Ecto neural progenitor cell (in vitro differentiated cells): ENCODE data around the gene SLC24A1.
"Not testable (repeated sequence)": the region's sequence is repeated elsewhere in the genome, so short reads cannot be mapped to it uniquely, and the experiment has no call there.

Experiments used
- DNase-seq: peaks from one replicate; pipeline ENCODE4 v3.0.0-alpha.2; 2018; ENCODE audit warnings: low spot score

SLC24A1 gene

DNA sequence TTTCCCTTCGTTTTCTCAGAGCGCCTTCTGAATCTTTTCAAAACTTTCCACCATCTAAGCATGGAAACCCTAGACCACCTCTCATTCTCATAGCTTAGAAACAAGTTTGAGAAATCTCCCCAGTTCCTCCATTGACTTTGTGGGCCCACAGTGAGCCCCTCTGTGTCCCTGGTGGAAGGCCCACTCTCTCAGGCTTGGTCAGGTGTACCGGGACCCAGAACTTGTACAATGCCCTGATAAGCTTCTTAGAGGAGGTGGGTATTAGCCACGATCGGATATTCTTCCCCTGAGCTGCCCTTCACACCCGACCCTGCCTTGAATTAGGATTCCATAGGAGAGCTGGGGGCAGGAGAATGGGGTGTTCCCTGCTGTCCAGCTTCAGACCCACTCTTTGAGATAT lies at the start of gene SLC24A1:
TSS of gene SLC24A1 (plus strand) at position 301 of the 400 bp plus-strand sequence. CDS start 2,143 bp downstream, outside the sequence.
- no peak for DNase-seq

DNA sequence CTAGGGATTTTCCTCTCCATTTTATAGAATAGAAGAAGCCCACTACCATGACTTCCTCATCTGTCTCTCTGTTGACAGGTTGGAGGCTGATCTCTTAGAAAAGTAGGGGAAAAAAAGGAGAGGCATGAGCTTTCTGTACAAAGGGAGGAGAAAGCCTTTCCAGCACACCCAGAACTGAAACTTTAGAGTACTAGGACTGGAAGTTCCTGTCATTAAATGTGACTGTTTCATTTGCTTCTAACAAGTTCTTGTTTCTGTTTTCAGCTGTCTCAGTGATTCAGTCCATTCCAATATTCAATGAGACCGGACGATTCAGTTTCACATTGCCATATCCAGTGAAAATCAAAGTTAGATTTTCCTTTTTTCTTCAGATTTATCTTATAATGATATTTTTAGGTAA lies 49.8 kb upstream of the SLC24A1 start:
- no peak for DNase-seq

GRCh38 chr15:65576664-65577063 lies 45.1 kb upstream of the SLC24A1 start:
- no peak for DNase-seq

DNA sequence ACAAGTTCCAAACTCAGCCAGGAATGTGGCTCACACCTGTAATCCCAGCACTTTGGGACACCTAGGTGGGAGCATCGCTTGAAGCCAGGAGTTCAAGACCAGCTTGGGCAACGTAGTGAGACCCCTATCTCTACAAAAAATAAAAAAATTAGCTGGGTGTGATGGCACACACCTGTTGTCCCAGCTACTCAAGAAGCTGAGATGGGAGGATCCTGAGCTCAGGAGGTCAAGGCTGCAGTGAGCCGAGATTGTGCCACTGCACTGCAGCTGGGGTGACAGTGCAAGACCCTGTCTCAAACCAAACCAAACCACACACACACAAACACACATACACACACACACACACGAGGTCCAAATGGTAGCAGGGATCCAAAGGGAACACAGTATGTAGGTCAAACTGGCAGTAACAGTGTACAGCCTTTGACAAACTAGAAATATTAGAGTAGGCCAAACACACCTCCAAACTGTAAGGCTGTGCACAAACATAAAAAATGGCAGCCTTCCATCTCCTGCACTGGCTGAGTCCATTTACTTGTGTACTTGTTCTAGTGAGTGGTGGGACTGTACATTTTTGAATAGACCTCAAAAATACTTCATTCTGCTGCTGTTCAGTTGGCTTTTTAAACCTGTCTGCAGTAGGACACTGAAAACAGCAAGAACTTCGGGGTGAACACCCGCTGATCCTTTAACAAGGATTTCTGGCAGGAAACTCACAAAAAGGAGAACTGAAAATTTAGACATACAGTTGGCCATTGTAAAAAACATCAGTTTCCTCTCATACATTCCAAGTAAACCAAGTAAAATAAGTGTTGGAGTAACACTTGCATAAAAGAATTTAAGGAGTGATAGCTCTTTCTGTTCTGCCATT lies 44.4 kb upstream of the SLC24A1 start:
- DNase-seq, result no peak

DNA sequence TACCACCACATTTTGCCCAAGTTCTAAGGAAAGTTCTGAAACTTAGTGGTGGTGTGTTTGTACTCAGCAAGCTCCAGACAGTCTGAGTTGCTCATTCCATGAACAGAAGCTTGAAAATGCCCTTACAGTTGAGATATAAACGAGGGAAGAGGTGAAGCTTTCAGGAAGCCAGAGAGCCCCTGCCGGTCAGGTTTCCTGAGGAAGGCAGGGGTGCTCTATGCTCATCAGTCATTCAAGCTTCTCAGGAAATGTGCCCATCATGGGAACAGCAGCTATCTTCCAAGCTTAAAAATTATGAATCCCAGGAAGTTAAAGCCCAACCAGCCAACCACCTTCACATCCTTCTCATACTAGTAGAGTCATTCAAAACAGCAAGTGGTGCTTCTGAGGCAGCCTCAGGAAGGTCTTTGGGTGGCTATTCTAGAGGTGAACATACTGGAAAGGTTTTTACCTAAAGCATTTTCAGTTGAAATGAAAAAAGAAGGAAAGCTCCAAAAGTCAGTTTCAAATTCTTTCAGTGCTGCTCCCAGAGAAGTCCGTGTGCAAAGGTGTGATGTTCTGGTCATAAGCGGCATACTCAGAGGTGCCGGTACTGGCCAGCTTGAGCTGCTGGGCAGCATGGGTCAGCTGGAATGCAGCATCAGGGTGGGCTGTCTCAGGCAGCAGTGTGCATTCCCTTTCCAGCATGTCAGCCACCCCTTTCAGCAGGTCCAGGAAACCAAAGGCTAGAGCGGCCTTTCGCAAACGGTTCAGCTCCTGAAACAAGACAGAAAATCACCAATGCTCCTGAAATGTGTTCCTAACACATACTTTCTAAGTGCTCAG lies 42.6 kb upstream of the SLC24A1 start:
- no peak for DNase-seq

- no peak for DNase-seq
These were observed 42.0 kb upstream of the SLC24A1 start for GRCh38 chr15:65579762-65580161.

GRCh38 chr15:65580287-65580686 lies 41.5 kb upstream of the SLC24A1 start:
- no peak for DNase-seq

DNA sequence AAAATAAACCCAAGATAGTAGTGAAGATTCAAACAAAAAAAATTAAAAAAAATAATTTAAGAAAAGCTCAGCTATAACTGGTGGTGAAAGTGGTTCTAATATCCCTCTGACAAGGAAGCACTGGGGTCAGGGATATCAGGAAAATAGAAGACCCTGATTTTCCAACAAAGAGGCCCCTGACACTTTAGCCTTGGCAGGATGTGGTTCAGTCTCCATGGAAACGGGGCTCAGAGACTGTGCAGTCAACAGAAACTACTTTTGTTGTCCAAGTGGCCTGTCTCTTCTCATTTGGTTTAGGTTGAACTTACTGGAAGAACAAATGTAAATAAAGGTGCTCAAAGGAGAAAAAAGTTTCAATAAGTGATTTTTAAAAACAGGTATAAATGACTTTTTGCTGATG lies 38.0 kb upstream of the SLC24A1 start:
- no peak for DNase-seq

- no peak for DNase-seq
These were observed 37.5 kb upstream of the SLC24A1 start for GRCh38 chr15:65584241-65584640.

DNA sequence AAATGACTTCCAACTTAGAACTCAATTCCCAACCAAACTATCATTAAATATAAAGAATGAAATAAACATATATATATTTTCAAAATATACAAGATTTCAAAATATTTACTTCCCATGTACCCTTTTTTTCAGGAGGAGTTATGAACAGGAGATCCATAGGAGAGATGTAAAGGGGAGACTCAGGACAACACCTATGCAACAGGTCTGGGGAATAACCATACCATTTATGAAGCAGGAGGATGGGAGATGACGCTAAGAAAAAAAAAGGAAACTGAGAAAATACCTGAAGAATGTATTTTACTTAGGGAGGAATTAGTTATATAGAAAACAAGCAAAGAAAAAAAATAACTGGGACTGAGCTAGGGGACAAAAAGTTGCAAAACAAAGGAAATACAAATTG lies 34.6 kb upstream of the SLC24A1 start:
- no peak for DNase-seq

DNA sequence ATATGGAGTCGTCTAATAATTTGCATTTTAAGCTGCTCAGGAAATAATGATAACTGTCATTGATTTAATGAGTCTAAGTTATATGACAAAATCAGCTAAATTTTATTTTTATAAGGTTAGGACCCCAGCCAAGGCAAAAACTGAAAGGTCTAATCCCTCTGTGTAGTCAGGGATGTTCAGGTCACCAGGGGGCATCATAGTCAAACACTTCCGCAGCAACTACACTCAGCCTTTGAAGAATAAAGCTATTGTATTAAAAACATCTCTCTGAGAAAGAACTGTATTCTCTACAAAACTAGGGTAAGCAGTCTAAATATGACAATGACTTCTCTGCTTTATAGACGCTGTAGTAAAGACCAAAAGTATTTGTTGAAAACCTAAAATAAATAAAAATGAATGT lies 25.8 kb upstream of the SLC24A1 start:
- no peak for DNase-seq

GRCh38 chr15:65598468-65598867 lies 23.3 kb upstream of the SLC24A1 start:
- no peak for DNase-seq

GRCh38 chr15:65599677-65600076 lies 22.1 kb upstream of the SLC24A1 start:
- DNase-seq, result no peak

GRCh38 chr15:65603134-65603533 lies 18.6 kb upstream of the SLC24A1 start:
- DNase-seq, result no peak

DNA sequence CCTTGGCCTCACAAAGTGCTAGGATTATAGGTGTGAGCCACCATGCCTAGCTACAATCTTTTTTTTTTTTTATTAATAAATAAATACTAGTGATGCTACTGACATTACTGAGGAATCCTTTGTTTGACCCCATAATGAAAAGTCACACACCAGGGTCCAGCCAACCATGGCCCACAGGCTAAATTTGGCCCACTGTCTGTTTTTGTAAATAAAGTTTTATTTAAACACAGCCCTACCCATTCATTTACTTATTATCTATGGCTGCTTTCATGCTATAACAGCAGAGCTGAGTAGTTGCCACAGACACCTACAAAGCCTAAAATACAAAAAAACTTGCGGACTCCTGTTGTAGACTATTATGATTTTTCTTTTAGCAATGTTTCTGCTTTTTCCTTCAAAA lies 18.2 kb upstream of the SLC24A1 start:
- no peak for DNase-seq

GRCh38 chr15:65610871-65611718 lies 10.6 kb upstream of the SLC24A1 start, which contains the start of gene INTS14:
Gene INTS14 (minus strand): TSS chr15:65611131. CDS start chr15:65607380, 3,751 bp downstream.
- peak; percentile 98 for DNase-seq

DNA sequence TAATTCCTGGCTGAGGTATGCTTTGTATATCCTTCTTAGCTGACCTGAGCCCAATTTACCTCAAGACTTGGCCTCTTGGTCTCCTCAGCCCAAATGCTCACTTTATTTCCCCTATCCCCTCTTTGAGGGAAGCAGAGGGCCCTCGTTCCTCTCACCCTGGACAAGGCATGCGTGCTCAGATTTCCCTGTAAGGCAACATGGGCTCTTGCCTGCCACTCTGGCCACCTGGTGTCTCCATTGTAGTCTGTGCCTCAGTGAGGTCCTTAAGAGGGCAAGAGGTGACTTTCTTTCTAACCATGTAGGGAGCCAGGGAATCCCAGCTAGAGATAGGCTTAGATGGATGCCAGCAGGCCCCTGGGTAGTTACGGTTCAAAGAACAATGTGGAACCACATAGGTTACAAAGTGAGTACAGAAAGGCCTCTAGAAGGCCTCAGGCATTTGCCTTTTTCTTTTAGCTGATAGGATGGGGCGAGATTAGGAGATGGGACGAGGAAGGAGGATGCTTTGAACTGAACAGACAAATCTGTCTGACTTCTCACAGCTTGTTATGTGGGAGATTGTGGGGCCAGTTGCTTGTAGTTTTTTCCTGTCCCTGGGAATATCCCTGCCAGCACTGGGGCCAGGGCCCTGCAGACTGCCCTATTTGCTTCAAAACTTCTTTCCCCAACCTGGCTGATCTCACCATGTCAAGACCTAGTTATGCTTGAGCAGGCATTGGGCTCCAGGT lies 9.7 kb upstream of the SLC24A1 start:
- no peak for DNase-seq

DNA sequence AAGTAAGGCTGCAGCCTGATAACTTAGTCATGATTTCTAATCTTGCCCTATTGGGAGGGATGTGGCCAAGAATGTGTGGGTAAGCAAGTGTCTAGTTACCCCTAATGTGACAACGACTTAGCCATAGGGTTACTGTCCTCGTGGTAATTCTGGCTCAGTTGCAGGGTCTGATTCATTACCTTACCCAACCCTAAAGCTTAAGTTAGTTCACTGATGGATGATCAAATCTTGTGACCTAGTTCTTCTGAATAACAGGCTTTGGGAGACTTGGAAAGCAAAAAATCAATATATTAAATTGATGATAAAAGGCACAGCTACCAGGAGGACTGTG lies 9.2 kb upstream of the SLC24A1 start:
- no peak for DNase-seq

- DNase-seq, result no peak
These were observed 8.6 kb upstream of the SLC24A1 start for GRCh38 chr15:65612949-65613744.

DNA sequence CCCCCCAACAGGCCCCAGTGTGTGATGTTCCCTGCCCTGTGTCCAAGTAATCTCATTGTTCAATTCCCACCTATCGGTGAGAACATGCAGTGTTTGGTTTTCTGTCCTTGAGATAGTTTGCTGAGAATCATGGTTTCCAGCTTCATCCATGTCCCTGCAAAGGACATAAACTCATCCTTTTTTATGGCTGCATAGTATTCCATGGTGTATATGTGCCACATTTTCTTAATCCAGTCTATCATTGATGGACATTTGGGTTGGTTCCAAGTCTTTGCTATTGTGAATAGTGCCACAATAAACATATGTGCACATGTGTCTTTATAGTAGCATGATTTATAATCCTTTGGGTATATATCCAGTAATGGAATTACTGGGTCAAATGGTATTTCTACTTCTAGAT lies 5.9 kb upstream of the SLC24A1 start:
- not testable (repeated sequence) for DNase-seq
